K562 (cell line): ENCODE data around the gene YKT6. TPM values are rescaled to one million over a fixed set of nuclear protein-coding genes. Genes with fewer than 3 reads are reported as not detected.

Source experiments
- ATAC-seq: fragments of 200-7000 bp; cut with Tn5 transposase; 3 replicates; pipeline ENCODE4 v1.9.1; 2020; ENCODE audit warnings: moderate library complexity
- BruUV-seq: library from RNA; stranded (reverse); fragments of 400-500 nt; replicated peaks from 2 replicates; lab custom pipeline; 2021; lab: Mats Ljungman, UMichigan
- CTCF ChIA-PET: fragments of 300-600 bp; formaldehyde crosslinking; extraction: SDS; loops from one replicate; lab custom pipeline; 2021; ENCODE audit warnings: low intra/inter-chr PET ratio; lab: Yijun Ruan, JAX
- POLR2A ChIA-PET: fragments of 300-600, 350-650 bp; sonication (Branson Sonifier 250); formaldehyde crosslinking; extraction: SDS; loops from one replicate; lab custom pipeline; 2021; ENCODE audit warnings: antibody characterized with exemption, inconsistent platforms; lab: Yijun Ruan, JAX
- DNase-seq, 4 experiments: peaks; one replicate each; pipeline versions ENCODE4 v3.0.0 to v3.0.0-alpha.2; 2011 to 2018; ENCODE audit warnings: low spot score in 3 of 4, mixed read lengths in 3 of 4; ENCODE audit errors: extremely low read depth in 1 of 4
- FAIRE-seq: peaks from 2 replicates; lab custom pipeline; 2011; peaks lifted over from hg19 to GRCh38; lab: Jason Lieb, UNC
- H2AFZ ChIP-seq: 2 replicates; pipeline ENCODE4 v1.6.0; 2011; ENCODE audit warnings: low read depth, low read length, control low read depth, inconsistent platforms
- H3K27ac ChIP-seq: fragments of 200-600 bp; 3 replicates; pipeline ENCODE4 v1.8.0; 2011; ENCODE audit warnings: low read depth, mild to moderate bottlenecking, control low read depth, inconsistent platforms, low read length, moderate library complexity, mixed read lengths; ENCODE audit errors: extremely low read depth
- H3K27me3 ChIP-seq, 2 experiments: fragments of 300-600 bp in 1 of 2; 2 replicates in 1 of 2; 3 replicates in 1 of 2; pipeline versions ENCODE4 v1.6.0 to v1.8.0; 2011; ENCODE audit warnings: inconsistent platforms in 2 of 2, low read length in 2 of 2, mild to moderate bottlenecking in 1 of 2, mixed read lengths in 1 of 2, moderate library complexity in 1 of 2; ENCODE audit not compliant: control insufficient read depth in 2 of 2, insufficient read depth in 2 of 2
- H3K36me3 ChIP-seq: fragments of 300-600 bp; 3 replicates; pipeline ENCODE4 v1.8.0; 2011; ENCODE audit warnings: mild to moderate bottlenecking, low read length, inconsistent platforms; ENCODE audit not compliant: control insufficient read depth, insufficient read depth
- H3K4me1 ChIP-seq, 2 experiments: fragments of 200-600 bp in 1 of 2; replicated peaks in 1 of 2; 2 replicates in 1 of 2; 3 replicates in 1 of 2; pipeline versions ENCODE4 v1.5.1 to v1.8.0; 2011; ENCODE audit warnings: inconsistent platforms in 2 of 2, low read length in 2 of 2, mild to moderate bottlenecking in 1 of 2, mixed read lengths in 1 of 2, moderate library complexity in 1 of 2; ENCODE audit not compliant: control insufficient read depth in 2 of 2, insufficient read depth in 2 of 2
- H3K4me2 ChIP-seq: 2 replicates; pipeline ENCODE4 v1.6.1; 2011; ENCODE audit warnings: low read length, control low read depth, inconsistent platforms, mixed read lengths; ENCODE audit not compliant: insufficient read depth
- H3K4me3 ChIP-seq: fragments of 200-600 bp; sonication (generic), shearing (Covaris generic); 2 replicates; pipeline ENCODE4 v1.5.1; 2016; ENCODE audit warnings: control low read depth, inconsistent platforms
- H3K79me2 ChIP-seq: fragments of 200-600 bp; 3 replicates; pipeline ENCODE4 v1.8.0; 2011; ENCODE audit warnings: low read length, inconsistent platforms; ENCODE audit not compliant: control insufficient read depth, insufficient read depth
- H3K9ac ChIP-seq, 2 experiments: 2 replicates each; pipeline versions ENCODE4 v1.6.0 to v1.6.1; 2011; ENCODE audit warnings: low read depth in 2 of 2, low read length in 2 of 2, control low read depth in 1 of 2, inconsistent platforms in 1 of 2, mild to moderate bottlenecking in 1 of 2, mixed read lengths in 1 of 2; ENCODE audit not compliant: insufficient read depth in 1 of 2
- H3K9me1 ChIP-seq: one replicate; pipeline ENCODE4 v1.6.0; 2011; ENCODE audit warnings: inconsistent platforms, mild to moderate bottlenecking, low read length, moderate library complexity; ENCODE audit not compliant: control insufficient read depth, insufficient read depth
- H3K9me3 ChIP-seq: replicated peaks from 2 replicates; pipeline ENCODE4 v1.5.1; 2011; ENCODE audit warnings: low read depth, low read length, inconsistent platforms; ENCODE audit not compliant: control insufficient read depth, insufficient read depth
- H4K20me1 ChIP-seq: replicated peaks from 2 replicates; pipeline ENCODE4 v1.6.1; 2011; ENCODE audit warnings: low read length, inconsistent platforms, mixed read lengths; ENCODE audit not compliant: control insufficient read depth, insufficient read depth
- DIDO1 ChIP-seq: fragments of 450-650 bp; IDR thresholded peaks from 2 replicates; pipeline ENCODE4 v1.6.1; 2016; ENCODE audit warnings: low read depth, missing biosample characterization, missing genetic modification characterization
- E2F4 ChIP-seq: sonication (generic); formaldehyde crosslinking; IDR thresholded peaks from 2 replicates; pipeline ENCODE4 v1.8.0; 2022; ENCODE audit warnings: mild to moderate bottlenecking, low read depth, missing genetic modification reagents
- MYNN ChIP-seq, 2 experiments: sonication (generic); formaldehyde crosslinking in 1 of 2; IDR thresholded peaks; 2 replicates each; pipeline versions ENCODE4 v1.5.0 to v1.6.1; 2016 to 2020; ENCODE audit warnings: antibody characterized with exemption in 1 of 2, missing genetic modification reagents in 1 of 2
- POLR2H ChIP-seq: IDR thresholded peaks from 2 replicates; pipeline ENCODE4 v1.6.1; 2016; ENCODE audit warnings: missing genetic modification characterization, low read depth, mild to moderate bottlenecking, control low read depth, missing compliant biosample characterization, moderate library complexity
- RBM22 ChIP-seq: fragments of 200-400 bp; formaldehyde crosslinking; IDR thresholded peaks from 2 replicates; pipeline ENCODE4 v1.6.1; 2018; ENCODE audit warnings: low read length, low read depth; ENCODE audit not compliant: poor library complexity, severe bottlenecking
- TSHZ1 ChIP-seq: fragments of 250-450 bp; sonication (Bioruptor Pico); IDR thresholded peaks from 2 replicates; pipeline ENCODE4 v1.4.0; 2020; ENCODE audit warnings: mild to moderate bottlenecking, moderate library complexity
- ZFP36 ChIP-seq: fragments of 150-350 bp; IDR thresholded peaks from 2 replicates; pipeline ENCODE4 v1.6.1; 2018; ENCODE audit warnings: low read length, low read depth; ENCODE audit not compliant: partially characterized antibody
- ZNF165 ChIP-seq: fragments of 250-450 bp; sonication (Bioruptor Pico); IDR thresholded peaks from 2 replicates; pipeline ENCODE4 v1.4.0; 2020; ENCODE audit warnings: borderline replicate concordance
- ZNF263 ChIP-seq: sonication (generic); formaldehyde crosslinking; IDR thresholded peaks from 2 replicates; pipeline ENCODE4 v1.8.0; 2022; ENCODE audit warnings: mild to moderate bottlenecking, missing genetic modification reagents, borderline replicate concordance
- WGBS: fragments of 100-300 bp; shearing (Covaris generic); methylation state at CpG from one replicate; pipeline ENCODE4 v1.1.6; 2016; ENCODE audit warnings: low coverage, mixed read lengths; ENCODE audit not compliant: insufficient coverage; ENCODE audit errors: missing lambda C conversion rate; 5-methylcytosine and 5-hydroxymethylcytosine counted together
- in situ Hi-C: fragments of 300-500 bp; cut with MboI; formaldehyde crosslinking; loops from 4 replicates; pipeline ENCODE4 v1.15.0; 2018; ENCODE audit warnings: inconsistent platforms, mixed read lengths
- intact Hi-C: fragments of 100-400 bp; cut with micrococcal nuclease; formaldehyde crosslinking; loops from 2 replicates; pipeline ENCODE4 v1.14.2; 2022
- polyA plus RNA-seq, 8 experiments: library from polyadenylated mRNA; depleted of rRNA in 4 of 8; stranded (reverse) in 5 of 8; unstranded in 3 of 8; fragments of >200 nt; fragmentation: Nextera tagmentation in 2 of 8; fragmentation: Illumina TruSeq in 1 of 8; extraction: Ambion mirVana in 2 of 8; extraction: Trizol in 1 of 8; gene quantifications; 2 replicates each; pipeline versions ENCODE4 v1.2.1 to v1.2.3, GENCODE V29; 2011 to 2014; ENCODE audit warnings: inconsistent platforms in 1 of 8, missing spikeins in 1 of 8
- total RNA-seq, 7 experiments: library from RNA; depleted of rRNA in 6 of 7; stranded (reverse); fragments of >200 nt in 6 of 7; fragmentation: Illumina TruSeq in 2 of 7; extraction: Trizol in 2 of 7; gene quantifications; 2 replicates each; pipeline versions ENCODE4 v1.2.1 to v1.2.3, GENCODE V29; 2011 to 2021; ENCODE audit warnings: low replicate concordance in 1 of 7
- TF ChIP-seq, protein P1 (sequence below), 2 experiments: fragments of 450-650 bp; IDR thresholded peaks; 2 replicates each; pipeline ENCODE4 v1.6.1; 2016

The YKT6 gene
- total and polyA plus RNA-seq, 9 of the 15 experiments (the other 6 are each of a cell fraction or from before 2014, with no cell fraction given): 1.6 to 90.6 (median 75.1) TPM

- peaks cover 6% of the 10 kb centered on the region for H4K20me1 ChIP-seq
- no peaks in the 10 kb centered on the region for H3K9me1 ChIP-seq
- DNase-seq: no peak
- no peak for ATAC-seq
- no peaks in the 10 kb centered on the region for H3K9me3 ChIP-seq
- CTCF ChIA-PET: no interaction called here
- BruUV-seq: no TSS peak
- peaks cover 0 to under 1% of the 10 kb centered on the region in 2 experiments; a peak in 2 of 5 replicates for H3K4me1 ChIP-seq
- POLR2A ChIA-PET: no interaction called here
- peaks cover 92% of the 10 kb centered on the region for H3K36me3 ChIP-seq
- FAIRE-seq: no peak
- in situ Hi-C loops: no loop called here
- no peak overlapping the region for H3K27ac ChIP-seq
- 98% methylated on average over 7 of the region's 7 CpGs for WGBS
- TF ChIP-seq POLR2H (tag): no peak
- no peak for TF ChIP-seq ZFP36
- TF ChIP-seq E2F4 (CRISPR knock-in tag): no peak
- no peak for TF ChIP-seq RBM22
- TF ChIP-seq MYNN (IDR thresholded peaks at IDR 0.05): no peak
- no peak for TF ChIP-seq MYNN (CRISPR knock-in tag; IDR thresholded peaks at IDR 0.05)
- TF ChIP-seq ZNF263: no peak
- no peak for TF ChIP-seq TSHZ1 (CRISPR knock-in tag)
- TF ChIP-seq, protein P1, sequence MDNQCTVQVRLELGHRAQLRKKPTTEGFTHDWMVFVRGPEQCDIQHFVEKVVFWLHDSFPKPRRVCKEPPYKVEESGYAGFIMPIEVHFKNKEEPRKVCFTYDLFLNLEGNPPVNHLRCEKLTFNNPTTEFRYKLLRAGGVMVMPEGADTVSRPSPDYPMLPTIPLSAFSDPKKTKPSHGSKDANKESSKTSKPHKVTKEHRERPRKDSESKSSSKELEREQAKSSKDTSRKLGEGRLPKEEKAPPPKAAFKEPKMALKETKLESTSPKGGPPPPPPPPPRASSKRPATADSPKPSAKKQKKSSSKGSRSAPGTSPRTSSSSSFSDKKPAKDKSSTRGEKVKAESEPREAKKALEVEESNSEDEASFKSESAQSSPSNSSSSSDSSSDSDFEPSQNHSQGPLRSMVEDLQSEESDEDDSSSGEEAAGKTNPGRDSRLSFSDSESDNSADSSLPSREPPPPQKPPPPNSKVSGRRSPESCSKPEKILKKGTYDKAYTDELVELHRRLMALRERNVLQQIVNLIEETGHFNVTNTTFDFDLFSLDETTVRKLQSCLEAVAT (IDR thresholded peaks at IDR 0.05): no peak
- no peak for TF ChIP-seq ZNF165 (CRISPR knock-in tag)
- TF ChIP-seq DIDO1 (tag): no peak
- TF ChIP-seq, all 486 proteins: peak for 0
- H3K4me2 ChIP-seq: no peak overlapping the region
- intact Hi-C loops: no loop called here
- H2AFZ ChIP-seq: no peak overlapping the region
- H3K9ac ChIP-seq: no peak overlapping the region
- H3K27me3 ChIP-seq: no peaks in the 10 kb centered on the region
- H3K79me2 ChIP-seq: peaks cover 11% of the 10 kb centered on the region
- H3K4me3 ChIP-seq: no peak overlapping the region
Measured at GRCh38 chr7:44208085-44208484, 7.3 kb downstream of the YKT6 start.
